Activated CD8-positive, alpha-beta memory T cell treated with anti-CD3 and anti-CD28 coated beads, Interleukin-2, amount 10 ng/mL, durations not matched to agents 7 days and 5 days (primary cell): Measurements from ENCODE around the gene NDUFS4. TPM values are rescaled to one million over a fixed set of nuclear protein-coding genes. Genes with fewer than 3 reads are reported as not detected.
"Not testable (repeated sequence)": the region's sequence is repeated elsewhere in the genome, so short reads cannot be mapped to it uniquely, and the experiment has no call there.

ENCODE experiments used
- ATAC-seq: fragments of 150-1000 bp; cut with Tn5 transposase; one replicate; pipeline ENCODE4 v1.10.0; 2021; ENCODE audit warnings: moderate library complexity
- CTCF ChIA-PET: fragments of 350-600 bp; sonication (Branson Sonifier 250); formaldehyde crosslinking; loops from one replicate; lab custom pipeline; 2021; ENCODE audit warnings: antibody characterized with exemption; lab: Charles Lee
- DNase-seq: peaks from one replicate; pipeline ENCODE4 v3.0.0-alpha.2; 2020
- H3K27ac Mint-ChIP-seq: one replicate; pipeline ENCODE4 v1.8.0; 2021; ENCODE audit warnings: mild to moderate bottlenecking, mixed read lengths
- H3K27me3 Mint-ChIP-seq: one replicate; pipeline ENCODE4 v1.8.0; 2021; ENCODE audit warnings: mixed read lengths
- H3K36me3 Mint-ChIP-seq: one replicate; pipeline ENCODE4 v1.8.0; 2021; ENCODE audit warnings: mild to moderate bottlenecking, mixed read lengths
- H3K4me1 Mint-ChIP-seq: one replicate; pipeline ENCODE4 v1.8.0; 2021; ENCODE audit warnings: mixed read lengths
- H3K4me3 Mint-ChIP-seq: one replicate; pipeline ENCODE4 v1.8.0; 2021; ENCODE audit warnings: mild to moderate bottlenecking, moderate library complexity, mixed read lengths
- H3K9me3 Mint-ChIP-seq: one replicate; pipeline ENCODE4 v1.8.0; 2022; ENCODE audit warnings: low read depth, mixed read lengths
- total RNA-seq, 2 experiments: library from RNA; stranded (reverse); gene quantifications; one replicate each; pipeline ENCODE4 v1.2.3, GENCODE V29; 2021

The NDUFS4 gene
- total RNA-seq, 2 experiments from 2014 or later = 49.7 to 57.7 TPM

- not testable (repeated sequence) for H3K4me3 Mint-ChIP-seq, ATAC-seq, H3K4me1 Mint-ChIP-seq, DNase-seq, H3K36me3 Mint-ChIP-seq, H3K27me3 Mint-ChIP-seq, H3K27ac Mint-ChIP-seq
- CTCF ChIA-PET = interaction anchor here (1.5 kb wide), 1 partner anchor 9 kb away, joined by 3 read pairs; no protein-coding TSS in a partner anchor
- peaks cover 18% of the 10 kb centered on the region for H3K9me3 Mint-ChIP-seq
Measured at GRCh38 chr5:53710405-53710804, 150.0 kb downstream of the NDUFS4 start.

- ATAC-seq (no peak), DNase-seq (no peak)
- Mint-ChIP-seq H3K4me3 (no peak overlapping the region), H3K27me3 (no peaks in the 10 kb centered on the region), H3K9me3 (peaks cover 15% of the 10 kb centered on the region), H3K4me1 (no peaks in the 10 kb centered on the region), H3K36me3 (no peaks in the 10 kb centered on the region), H3K27ac (no peak overlapping the region)
- CTCF ChIA-PET = no interaction called here
Measured at GRCh38 chr5:53712327-53712726, 151.9 kb downstream of the NDUFS4 start.

GRCh38 chr5:53713978-53714666 is 153.7 kb downstream of the NDUFS4 start:
- DNase-seq = no peak
- H3K36me3 Mint-ChIP-seq = no peaks in the 10 kb centered on the region
- H3K4me3 Mint-ChIP-seq = no peak overlapping the region
- CTCF ChIA-PET = no interaction called here
- no peaks in the 10 kb centered on the region for H3K4me1 Mint-ChIP-seq
- ATAC-seq = no peak
- H3K9me3 Mint-ChIP-seq = peaks cover 15% of the 10 kb centered on the region
- no peaks in the 10 kb centered on the region for H3K27me3 Mint-ChIP-seq
- no peak overlapping the region for H3K27ac Mint-ChIP-seq

GRCh38 chr5:53714667-53715010 is 154.2 kb downstream of the NDUFS4 start:
- DNase-seq (no peak), ATAC-seq (no peak)
- CTCF ChIA-PET = no interaction called here
- H3K4me3 Mint-ChIP-seq = no peak overlapping the region
- no peaks in the 10 kb centered on the region for H3K36me3 Mint-ChIP-seq
- no peaks in the 10 kb centered on the region for H3K27me3 Mint-ChIP-seq
- no peak overlapping the region for H3K27ac Mint-ChIP-seq
- H3K4me1 Mint-ChIP-seq = no peaks in the 10 kb centered on the region
- H3K9me3 Mint-ChIP-seq = peaks cover 12% of the 10 kb centered on the region

- Mint-ChIP-seq H3K4me1 (no peaks in the 10 kb centered on the region), H3K27ac (no peak overlapping the region), H3K27me3 (no peaks in the 10 kb centered on the region), H3K9me3 (peaks cover 2% of the 10 kb centered on the region), H3K4me3 (no peak overlapping the region), H3K36me3 (no peaks in the 10 kb centered on the region)
- DNase-seq (no peak), ATAC-seq (no peak)
- CTCF ChIA-PET = no interaction called here
Measured at GRCh38 chr5:53726121-53726520, 165.7 kb downstream of the NDUFS4 start.

GRCh38 chr5:53730943-53731342 is 170.5 kb downstream of the NDUFS4 start:
- H3K27me3 Mint-ChIP-seq = no peaks in the 10 kb centered on the region
- no peak for DNase-seq
- no peaks in the 10 kb centered on the region for H3K9me3 Mint-ChIP-seq
- CTCF ChIA-PET = no interaction called here
- no peak overlapping the region for H3K27ac Mint-ChIP-seq
- ATAC-seq = no peak
- H3K4me3 Mint-ChIP-seq = no peak overlapping the region
- H3K4me1 Mint-ChIP-seq = no peaks in the 10 kb centered on the region
- no peaks in the 10 kb centered on the region for H3K36me3 Mint-ChIP-seq

Other genes with a start within 250 kb of the NDUFS4 start
- gene FST, start 80.0 kb upstream of the NDUFS4 start, total RNA-seq = under 1 TPM; 0.47 to 0.49 TPM